GM18526 (cell line): Measurements from ENCODE around the gene POU3F4.

Experiments used
- POLR2A ChIP-seq: IDR thresholded peaks from 3 replicates; pipeline ENCODE4 v1.6.1; 2011; ENCODE audit not compliant: insufficient read length; ENCODE audit errors: extremely low read depth

POU3F4 gene

DNA sequence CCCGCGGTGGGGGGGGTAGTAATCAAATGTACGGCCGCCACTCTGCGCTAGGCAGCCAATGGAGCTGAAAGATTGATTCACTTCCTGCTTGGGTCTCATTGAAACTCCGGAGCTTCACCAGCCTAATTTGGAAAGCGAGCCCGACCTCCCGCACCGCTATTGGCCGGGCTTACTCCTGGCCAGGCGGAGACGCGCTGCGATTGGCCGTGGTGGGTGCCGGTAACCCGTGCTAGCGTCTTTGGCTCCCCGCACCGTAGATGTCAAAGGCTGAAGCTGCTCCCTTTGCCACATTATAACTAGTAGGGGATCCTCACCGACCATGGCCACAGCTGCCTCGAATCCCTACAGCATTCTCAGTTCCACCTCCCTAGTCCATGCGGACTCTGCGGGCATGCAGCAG lies at the start of gene POU3F4:
Gene POU3F4 (plus strand): TSS at position 285 of the 400 bp plus-strand sequence. CDS start 35 bp downstream, at position 320.
- no peak for TF ChIP-seq POLR2A

DNA sequence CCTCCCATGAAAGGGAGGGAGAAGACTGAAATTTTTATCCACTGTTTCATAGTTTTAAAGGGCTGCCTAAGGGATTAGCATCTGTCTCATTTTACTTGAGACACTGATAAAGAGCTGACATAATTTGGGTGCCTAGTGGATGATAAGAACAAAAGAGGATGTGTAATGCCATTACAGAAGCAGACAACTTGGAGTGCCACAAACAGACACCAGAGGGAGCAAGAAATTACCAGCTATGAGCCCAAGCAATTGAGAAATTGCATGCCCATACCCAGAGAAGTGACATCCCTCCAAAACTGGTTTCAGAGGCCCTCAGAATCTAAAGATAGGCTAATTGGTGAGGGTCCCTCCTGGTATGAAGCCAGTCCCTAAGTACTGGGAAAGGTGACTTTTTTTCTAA lies 38.5 kb upstream of the POU3F4 start:
- no peak for TF ChIP-seq POLR2A

DNA sequence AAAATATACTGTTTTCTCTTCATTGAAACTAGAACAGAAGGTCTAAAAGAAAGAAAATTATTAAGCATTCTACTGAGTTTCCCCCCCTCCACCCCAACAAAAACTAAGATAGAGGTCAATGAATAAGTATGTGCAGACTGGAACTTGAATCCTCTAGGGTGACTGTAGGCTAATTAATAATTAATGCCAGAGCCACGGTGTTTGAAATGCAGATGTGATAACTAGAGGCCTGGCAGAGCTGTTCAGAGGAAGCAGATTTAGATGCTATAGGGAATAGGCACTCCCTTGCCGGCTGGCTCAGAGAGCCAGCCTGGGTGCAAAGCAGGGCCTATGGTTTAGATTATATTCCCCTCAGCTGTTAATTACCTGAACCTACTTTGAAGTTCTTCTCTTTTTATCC lies 12.2 kb upstream of the POU3F4 start:
- no peak for TF ChIP-seq POLR2A

DNA sequence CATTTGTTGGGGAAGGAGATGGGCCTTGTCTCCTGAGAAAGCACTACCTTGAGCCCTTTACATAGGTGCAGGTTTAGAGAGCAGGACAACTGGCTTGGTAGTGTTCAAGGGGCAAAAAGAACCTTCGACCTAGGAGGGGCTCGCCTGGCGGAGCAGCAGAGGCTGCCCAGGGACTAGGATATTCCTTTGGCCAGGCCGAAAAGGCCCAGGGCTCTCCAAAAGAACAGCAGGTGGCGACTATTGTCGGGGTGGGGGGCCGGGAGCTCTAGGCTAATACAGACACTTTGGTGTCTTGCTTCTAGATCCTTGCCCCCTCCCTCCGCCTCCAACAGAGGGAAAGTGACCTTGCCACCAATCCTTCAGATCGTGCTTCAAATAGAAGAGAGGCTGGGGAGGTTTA lies 7.1 kb upstream of the POU3F4 start:
- TF ChIP-seq POLR2A, result no peak

DNA sequence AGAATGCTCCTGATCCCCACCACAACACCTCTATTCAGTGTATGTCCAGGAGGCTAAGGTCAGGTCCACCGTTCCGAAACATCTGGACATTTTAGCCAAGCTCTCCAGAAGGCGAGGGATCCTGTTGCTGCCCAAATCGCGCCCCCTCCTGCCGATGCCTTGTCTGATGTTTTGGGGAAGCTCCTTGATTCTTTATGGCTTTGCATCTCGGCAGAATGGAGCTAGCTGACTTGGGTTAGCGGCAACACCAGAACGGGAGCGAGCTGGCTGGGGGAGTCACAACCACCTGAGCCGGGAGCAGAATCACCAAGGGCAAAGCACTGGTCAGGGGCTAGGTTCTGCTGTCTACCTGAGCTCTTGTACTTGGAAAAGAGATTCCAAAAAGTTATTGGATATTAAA lies 6.6 kb upstream of the POU3F4 start:
- no peak for TF ChIP-seq POLR2A

DNA sequence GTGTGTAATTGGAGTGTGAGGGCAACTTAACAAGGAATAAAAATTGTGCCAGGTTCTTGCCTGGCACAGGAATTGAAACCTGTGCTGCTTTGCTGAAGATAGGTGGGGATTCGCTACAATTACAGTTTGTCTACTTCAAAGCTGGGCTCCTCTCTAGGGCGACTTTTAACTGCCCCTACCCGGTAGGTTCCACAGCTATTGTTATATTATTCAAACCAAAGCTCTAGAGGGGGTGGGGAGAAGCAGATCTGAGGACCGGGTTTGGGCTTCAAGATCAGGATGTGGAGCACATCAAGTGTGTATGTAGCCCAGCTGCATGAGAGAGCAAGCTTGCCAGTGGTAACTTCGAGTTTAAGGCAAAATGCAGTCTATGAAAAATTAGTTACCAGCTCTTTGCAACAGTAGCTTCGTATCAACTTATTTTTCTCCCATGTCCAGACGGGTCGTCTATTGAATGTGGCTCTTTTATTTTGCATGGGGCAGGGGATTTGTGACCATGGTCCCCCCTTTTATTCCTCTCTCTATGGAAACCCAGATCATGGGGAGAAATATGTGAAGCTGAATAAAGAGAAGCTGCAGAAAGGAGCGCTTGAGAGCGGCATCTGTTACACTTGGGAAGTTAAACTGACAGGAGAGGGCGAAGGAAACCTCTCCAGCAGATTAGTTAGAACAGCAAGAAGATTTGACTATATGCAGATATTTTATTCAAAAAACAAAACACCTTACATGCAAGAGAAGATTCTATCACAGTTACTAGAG lies 3.2 kb upstream of the POU3F4 start:
- no peak for TF ChIP-seq POLR2A

DNA sequence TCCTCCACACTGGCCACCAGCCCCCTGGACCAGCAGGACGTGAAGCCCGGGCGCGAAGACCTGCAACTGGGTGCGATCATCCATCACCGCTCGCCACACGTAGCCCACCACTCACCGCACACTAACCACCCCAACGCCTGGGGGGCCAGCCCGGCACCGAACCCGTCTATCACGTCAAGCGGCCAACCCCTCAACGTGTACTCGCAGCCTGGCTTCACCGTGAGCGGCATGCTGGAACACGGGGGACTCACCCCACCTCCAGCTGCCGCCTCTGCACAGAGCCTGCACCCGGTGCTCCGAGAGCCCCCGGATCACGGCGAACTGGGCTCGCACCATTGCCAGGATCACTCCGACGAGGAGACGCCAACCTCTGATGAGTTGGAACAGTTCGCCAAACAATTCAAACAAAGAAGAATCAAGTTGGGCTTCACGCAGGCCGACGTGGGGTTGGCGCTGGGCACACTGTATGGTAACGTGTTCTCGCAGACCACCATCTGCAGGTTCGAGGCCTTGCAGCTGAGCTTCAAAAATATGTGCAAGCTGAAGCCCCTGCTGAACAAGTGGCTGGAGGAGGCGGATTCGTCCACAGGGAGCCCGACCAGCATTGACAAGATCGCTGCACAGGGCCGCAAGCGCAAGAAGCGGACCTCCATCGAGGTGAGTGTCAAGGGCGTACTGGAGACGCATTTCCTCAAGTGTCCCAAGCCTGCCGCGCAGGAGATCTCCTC lies 600 bp downstream of the POU3F4 start:
- no peak for TF ChIP-seq POLR2A

DNA sequence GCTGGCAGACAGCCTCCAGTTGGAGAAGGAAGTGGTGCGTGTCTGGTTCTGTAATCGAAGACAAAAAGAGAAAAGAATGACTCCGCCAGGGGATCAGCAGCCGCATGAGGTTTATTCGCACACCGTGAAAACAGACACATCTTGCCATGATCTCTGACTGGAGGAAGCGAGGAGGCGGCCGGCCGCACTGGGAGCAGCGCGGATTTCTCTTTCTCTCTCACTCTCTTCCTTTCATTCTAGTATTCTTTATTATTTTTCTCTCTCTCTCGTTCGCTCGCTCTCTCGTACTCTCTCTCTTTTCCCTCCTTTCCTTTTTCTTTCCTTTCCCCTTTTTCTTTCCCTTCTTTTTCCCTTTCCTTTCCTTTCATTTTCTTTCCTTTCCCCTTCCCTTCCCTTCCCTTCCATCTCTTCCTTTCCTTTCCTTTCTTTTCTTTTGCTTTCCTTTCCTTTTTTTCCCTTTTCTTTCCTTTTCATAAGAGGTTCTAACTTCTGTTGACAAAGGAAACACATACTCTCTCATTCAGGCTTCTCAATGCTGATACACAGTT lies 1.2 kb downstream of the POU3F4 start:
- TF ChIP-seq POLR2A, result no peak

DNA sequence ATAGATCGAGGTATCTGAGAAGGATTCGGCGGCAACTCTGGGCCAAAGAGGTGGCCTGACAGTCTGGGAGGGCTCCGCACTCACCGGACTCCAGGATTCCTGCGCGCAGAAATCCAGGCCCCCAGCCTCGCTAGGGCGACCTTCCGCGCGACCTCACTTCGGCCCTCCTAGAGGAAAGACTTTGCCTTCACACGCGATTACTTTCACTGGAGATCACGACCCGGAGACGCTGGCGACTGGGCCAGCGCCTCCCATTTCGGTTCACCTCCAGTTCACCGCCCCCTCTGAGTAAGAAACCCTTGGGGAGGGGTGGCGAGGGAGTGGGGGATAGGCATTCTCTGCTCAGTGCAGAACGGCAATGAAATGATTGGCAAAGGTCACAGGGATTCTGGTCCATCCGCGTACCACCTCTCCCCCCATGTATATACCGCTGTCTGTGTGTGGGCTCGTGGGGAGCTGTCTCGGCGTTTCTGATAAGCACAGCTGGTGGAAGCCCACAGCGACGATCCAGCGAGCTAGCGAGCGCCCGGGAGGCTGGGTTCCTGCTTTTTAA lies 2.5 kb downstream of the POU3F4 start:
- TF ChIP-seq POLR2A, result no peak

DNA sequence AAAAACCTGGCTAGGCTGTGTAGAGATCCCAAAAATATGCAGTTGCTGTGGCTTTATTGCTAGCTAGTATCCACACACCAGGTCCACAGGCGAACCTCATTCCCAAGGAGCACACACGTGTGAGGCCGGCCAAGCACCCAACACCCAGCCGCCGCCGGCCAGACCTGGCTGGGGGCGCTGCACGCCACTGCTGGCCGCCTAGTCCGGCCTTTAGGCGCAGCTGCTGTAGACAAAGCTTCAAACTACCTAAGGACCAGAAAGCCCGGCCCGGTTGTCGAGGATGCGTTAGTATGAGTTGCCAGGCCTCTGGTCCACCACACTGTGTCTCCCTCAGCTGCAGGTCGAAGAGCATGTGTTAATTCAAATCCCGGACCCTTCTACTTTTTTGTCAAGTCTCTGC lies 3.1 kb downstream of the POU3F4 start:
- TF ChIP-seq POLR2A, result no peak

DNA sequence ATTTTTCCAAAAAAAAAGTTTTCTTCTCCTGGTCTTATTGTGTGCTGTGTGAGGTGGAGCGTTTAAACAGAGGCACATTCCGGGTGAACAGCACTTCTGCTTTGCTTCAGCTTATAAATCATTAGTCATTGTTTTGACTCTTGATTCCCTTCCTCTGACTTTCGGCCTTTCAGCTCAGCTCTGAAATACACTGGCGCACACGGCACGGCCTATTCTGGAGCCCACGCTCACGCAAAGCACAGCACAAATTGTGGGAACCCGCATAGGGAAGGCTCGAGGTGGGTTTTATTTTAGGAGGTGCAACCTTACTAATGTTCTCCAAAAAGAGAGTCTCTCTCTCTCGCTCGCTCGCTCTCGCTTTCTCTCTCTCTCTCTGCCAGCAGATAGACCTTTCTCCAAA lies 4.0 kb downstream of the POU3F4 start:
- TF ChIP-seq POLR2A, result no peak

DNA sequence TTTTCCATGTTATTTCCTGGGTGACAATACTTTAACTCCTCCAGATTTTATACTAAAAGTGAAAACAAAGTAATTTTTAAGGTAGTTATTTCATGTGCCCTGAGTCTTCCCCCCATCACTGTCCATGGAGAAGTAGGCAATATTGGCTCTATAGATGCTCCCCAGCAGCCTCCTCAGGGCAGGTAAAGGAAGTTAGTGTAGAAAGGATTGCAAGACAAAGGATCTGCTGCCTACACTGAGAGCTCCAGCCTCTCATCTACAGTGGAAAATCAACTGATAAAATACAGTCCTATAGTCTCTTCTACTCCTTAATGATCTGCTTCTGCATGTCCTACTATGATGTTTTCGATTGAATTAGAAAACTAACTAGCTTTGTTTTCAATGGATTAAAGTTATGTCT lies 8.5 kb downstream of the POU3F4 start:
- no peak for TF ChIP-seq POLR2A

DNA sequence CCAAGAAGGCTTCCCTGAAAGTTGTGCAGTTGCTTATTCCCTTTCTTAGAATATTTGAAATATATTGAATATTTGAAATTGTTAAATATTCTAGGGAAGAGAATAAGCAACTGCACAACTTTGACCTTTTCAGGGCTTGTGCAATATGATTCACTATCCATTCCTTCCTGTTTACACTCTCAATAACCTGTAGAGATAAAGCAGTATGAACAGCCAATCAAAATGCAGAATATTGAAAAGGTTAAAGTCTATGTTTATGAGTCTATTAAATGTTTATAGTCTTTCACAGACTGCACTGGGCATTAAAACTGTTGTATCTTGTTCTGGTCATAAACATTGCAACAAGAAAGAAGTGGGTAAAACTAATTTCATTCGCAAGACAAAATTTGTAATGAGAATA lies 13.8 kb downstream of the POU3F4 start:
- TF ChIP-seq POLR2A, result no peak

DNA sequence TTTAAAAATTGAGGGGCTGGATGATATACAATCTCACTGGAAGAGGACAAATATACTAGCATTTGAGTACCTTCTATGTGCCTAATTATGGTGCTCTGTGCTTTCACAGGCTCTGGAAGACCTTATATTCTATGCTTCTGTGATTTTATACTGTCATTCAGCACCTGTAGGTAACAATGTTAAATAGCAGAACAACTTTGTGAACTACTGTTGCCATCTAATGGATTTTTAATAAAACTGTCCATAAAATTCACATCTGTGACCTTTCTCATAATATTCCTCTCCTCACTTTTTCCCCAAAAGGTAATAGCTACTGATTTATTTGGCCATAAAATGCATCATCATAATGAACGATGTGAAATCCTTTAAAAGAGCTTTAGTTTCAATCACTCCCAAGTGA lies 21.9 kb downstream of the POU3F4 start:
- TF ChIP-seq POLR2A, result no peak

DNA sequence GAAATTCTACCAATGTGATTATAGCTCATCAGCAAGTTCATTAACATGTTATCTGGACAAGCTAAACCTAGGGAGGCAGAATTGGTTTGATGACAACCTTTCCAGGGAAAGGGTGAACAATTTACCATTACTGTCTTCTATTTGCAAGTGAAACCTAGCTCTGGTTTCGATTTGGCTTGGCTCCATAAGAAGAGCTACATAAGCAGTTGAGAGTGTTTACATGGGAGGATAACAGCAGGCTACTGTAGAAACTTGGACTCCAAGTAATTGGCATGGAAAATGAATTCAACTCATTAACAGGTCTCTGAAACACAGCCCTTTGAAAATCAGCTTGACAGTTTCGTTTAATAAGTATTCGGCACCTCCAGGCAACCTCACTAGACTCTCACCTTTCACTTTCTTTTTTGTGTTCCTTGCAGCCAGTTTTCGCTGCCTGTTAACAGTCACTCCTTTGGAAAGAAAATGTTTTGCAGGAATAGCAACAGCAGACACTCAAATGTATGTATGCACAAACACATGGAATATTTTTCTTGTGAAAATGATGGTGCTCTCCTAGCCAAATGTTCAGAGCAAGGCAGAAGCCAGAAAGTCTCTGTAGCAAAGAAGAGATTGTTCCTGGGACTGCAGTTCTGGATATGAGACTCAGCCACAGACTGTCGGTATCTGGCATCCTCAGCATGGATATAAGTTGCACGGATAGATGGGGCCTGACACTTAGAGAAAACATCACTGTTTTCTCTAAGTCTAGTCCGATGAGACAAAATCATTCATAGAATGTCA lies 27.5 kb downstream of the POU3F4 start:
- TF ChIP-seq POLR2A, result no peak
